ENCODE results near the gene OR4F17. TPM values are rescaled to one million over a fixed set of nuclear protein-coding genes. Genes with fewer than 3 reads are reported as not detected.
"Not testable (repeated sequence)": the region's sequence is repeated elsewhere in the genome, so short reads cannot be mapped to it uniquely, and the experiment has no call there.

The OR4F17 gene, protein sequence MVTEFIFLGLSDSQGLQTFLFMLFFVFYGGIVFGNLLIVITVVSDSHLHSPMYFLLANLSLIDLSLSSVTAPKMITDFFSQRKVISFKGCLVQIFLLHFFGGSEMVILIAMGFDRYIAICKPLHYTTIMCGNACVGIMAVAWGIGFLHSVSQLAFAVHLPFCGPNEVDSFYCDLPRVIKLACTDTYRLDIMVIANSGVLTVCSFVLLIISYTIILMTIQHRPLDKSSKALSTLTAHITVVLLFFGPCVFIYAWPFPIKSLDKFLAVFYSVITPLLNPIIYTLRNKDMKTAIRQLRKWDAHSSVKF
- total RNA-seq = not detected

DNA sequence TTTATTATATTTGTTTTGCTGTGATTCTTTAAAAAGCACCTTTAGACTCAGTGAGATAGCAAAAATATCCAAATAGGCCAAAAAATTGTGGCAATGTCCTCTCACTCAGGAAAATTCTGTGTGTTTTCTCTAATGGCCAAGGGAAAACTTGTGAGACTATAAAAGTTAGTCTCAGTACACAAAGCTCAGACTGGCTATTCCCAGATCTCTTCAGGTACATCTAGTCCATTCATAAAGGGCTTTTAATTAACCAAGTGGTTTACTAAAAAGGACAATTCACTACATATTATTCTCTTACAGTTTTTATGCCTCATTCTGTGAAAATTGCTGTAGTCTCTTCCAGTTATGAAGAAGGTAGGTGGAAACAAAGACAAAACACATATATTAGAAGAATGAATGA, at the start of gene OR4F17:
TSS of gene OR4F17 (plus strand) at position 301 of the 400 bp plus-strand sequence. CDS start 3,575 bp downstream, outside the sequence.
- H3K9me3 ChIP-seq = not testable (repeated sequence)

GRCh38 chr19:70793-71192, 36.1 kb upstream of the OR4F17 start:
- intact Hi-C loops (cut with DNase I); H3K36me3 ChIP-seq; DNase-seq (ENCODE audit: low spot score); H3K9me3 ChIP-seq; H3K4me3 ChIP-seq; H3K27me3 ChIP-seq (replicated peaks; ENCODE audit: insufficient read depth); H3K4me1 ChIP-seq (replicated peaks); H3K27ac ChIP-seq: not testable (repeated sequence)
- WGBS = no CpG with 5 or more reads among the region's 54 CpGs

More for the DNA sequence above, at the start of gene OR4F17:
- H3K27ac ChIP-seq; H3K27me3 ChIP-seq (replicated peaks; ENCODE audit: insufficient read depth); H3K4me3 ChIP-seq; H3K36me3 ChIP-seq; intact Hi-C loops (cut with DNase I); DNase-seq (ENCODE audit: low spot score); H3K4me1 ChIP-seq (replicated peaks): not testable (repeated sequence)

DNA sequence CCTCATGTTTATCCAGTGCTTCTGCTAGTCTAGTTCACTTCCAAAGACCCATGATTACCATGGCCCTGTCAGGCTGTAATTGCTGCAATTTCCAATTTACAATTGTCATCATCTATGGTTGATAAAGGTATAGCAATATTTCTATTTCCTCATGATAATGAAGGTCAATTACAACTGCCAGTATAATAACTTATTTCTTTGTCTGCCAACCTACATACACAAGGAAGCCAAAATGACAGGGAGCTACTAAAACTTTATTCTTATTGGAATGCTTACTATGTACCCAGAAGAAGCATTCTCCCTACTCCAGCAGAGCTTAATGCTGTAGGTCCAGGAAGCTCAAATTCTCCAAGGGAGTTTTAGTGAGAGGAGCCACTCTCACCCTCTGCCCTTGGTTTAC, 24.0 kb upstream of the OR4F17 start:
- H3K9me3 ChIP-seq; H3K4me1 ChIP-seq (replicated peaks); intact Hi-C loops (cut with DNase I); DNase-seq (ENCODE audit: low spot score); H3K27ac ChIP-seq; H3K36me3 ChIP-seq; H3K4me3 ChIP-seq; H3K27me3 ChIP-seq (replicated peaks; ENCODE audit: insufficient read depth): not testable (repeated sequence)

- H3K9me3 ChIP-seq; H3K27ac ChIP-seq; H3K27me3 ChIP-seq (replicated peaks; ENCODE audit: insufficient read depth); H3K36me3 ChIP-seq; H3K4me3 ChIP-seq; H3K4me1 ChIP-seq (replicated peaks); intact Hi-C loops (cut with DNase I); DNase-seq (ENCODE audit: low spot score): not testable (repeated sequence)
- no CpG with 5 or more reads among the region's 1 CpG for WGBS
Observed at GRCh38 chr19:83626-84025, 23.3 kb upstream of the OR4F17 start.

- H3K36me3 ChIP-seq; H3K4me3 ChIP-seq; H3K27me3 ChIP-seq (replicated peaks; ENCODE audit: insufficient read depth); intact Hi-C loops (cut with DNase I); H3K4me1 ChIP-seq (replicated peaks); H3K27ac ChIP-seq; H3K9me3 ChIP-seq; DNase-seq (ENCODE audit: low spot score): not testable (repeated sequence)
- WGBS = 83% methylated on average over 4 of the region's 4 CpGs
Observed at GRCh38 chr19:90678-91077, 16.2 kb upstream of the OR4F17 start.

- intact Hi-C loops (cut with DNase I); H3K27me3 ChIP-seq (replicated peaks; ENCODE audit: insufficient read depth); H3K36me3 ChIP-seq; H3K27ac ChIP-seq; DNase-seq (ENCODE audit: low spot score); H3K4me1 ChIP-seq (replicated peaks); H3K9me3 ChIP-seq; H3K4me3 ChIP-seq: not testable (repeated sequence)
- no CpG with 5 or more reads among the region's 1 CpG for WGBS
Observed at GRCh38 chr19:94794-95193, 12.1 kb upstream of the OR4F17 start.

- H3K36me3 ChIP-seq; H3K27me3 ChIP-seq (replicated peaks; ENCODE audit: insufficient read depth); H3K4me1 ChIP-seq (replicated peaks); H3K9me3 ChIP-seq; DNase-seq (ENCODE audit: low spot score); intact Hi-C loops (cut with DNase I); H3K4me3 ChIP-seq; H3K27ac ChIP-seq: not testable (repeated sequence)
- WGBS = no CpG with 5 or more reads among the region's 3 CpGs
Observed at GRCh38 chr19:97647-98046, 9.3 kb upstream of the OR4F17 start.

DNA sequence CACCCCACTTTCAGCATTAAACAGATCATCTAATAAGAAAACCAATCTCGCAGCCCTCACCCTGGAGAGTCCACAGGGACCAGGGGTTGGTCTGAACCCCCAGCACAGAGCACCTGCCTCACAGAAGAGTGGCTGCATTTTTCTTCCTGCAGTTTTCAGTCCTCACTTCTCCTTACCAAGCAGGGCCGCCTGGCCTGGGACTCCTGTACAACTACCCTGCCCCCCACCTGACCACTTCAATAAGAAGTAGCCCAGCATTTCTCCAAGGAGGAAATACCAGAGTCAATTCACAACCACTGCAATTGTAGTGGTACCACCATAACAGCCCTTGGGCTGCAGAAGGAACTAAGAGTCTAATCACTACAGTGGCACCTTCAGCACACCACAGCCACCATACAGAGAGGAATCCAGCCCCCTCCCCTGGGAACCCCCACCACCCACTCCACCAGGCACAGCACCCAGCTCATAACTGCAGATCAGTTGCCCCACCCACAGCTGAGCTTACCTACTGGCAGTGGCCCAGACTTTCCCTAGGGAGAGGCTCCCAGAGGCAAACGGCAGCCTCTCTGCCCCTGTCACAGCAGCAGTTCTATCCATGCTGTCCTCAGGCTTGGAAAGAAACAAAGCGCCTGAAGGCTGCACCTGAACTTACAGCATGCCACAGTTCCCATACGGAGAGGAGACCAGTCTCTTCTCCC, 13.7 kb downstream of the OR4F17 start:
- H3K27me3 ChIP-seq (replicated peaks; ENCODE audit: insufficient read depth); intact Hi-C loops (cut with DNase I); H3K36me3 ChIP-seq; H3K9me3 ChIP-seq; H3K4me3 ChIP-seq; H3K27ac ChIP-seq; DNase-seq (ENCODE audit: low spot score); H3K4me1 ChIP-seq (replicated peaks): not testable (repeated sequence)
- WGBS = no CpG with 5 or more reads among the region's 5 CpGs

Other genes starting within 250 kb of the OR4F17 start
- gene PLPP2, start 184.3 kb downstream of the OR4F17 start, total RNA-seq = 10 to 100 TPM; 40.1 to 76.6 TPM
- gene MIER2, start 237.7 kb downstream of the OR4F17 start, total RNA-seq = 10 to 100 TPM; 16.9 to 37.1 TPM